ENCODE results near the gene TBC1D8B. TPM values are rescaled to one million over a fixed set of nuclear protein-coding genes. Genes with fewer than 3 reads are reported as not detected.

The TBC1D8B gene
- total RNA-seq, 2 experiments from 2014 or later: 1.4 to 6.1 TPM

DNA sequence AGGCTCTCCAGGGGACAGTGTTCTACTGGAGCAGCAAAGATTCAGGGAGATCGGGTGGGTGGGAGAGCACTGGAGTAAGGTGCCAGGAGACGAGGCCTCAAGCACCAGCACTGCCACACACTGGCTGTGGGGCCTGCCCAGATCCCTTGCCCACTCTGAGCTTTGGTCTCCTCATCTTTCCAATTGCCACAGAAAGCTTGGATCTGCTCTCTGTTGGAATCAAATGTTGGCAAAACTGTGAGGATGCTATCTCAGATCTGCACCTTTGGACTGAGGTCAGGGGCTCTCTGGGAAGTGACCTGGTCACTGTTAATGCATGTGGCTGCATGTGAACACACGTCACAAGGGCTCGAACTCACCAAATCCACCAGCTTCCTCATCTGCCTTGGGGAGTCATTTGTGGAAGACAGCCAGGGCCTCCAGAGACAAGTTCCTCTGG, 99.3 kb downstream of the TBC1D8B start:
- no peaks in the 10 kb centered on the region for H3K79me2 ChIP-seq (ENCODE audit: insufficient read depth, low read depth, low read length)
- DNase-seq (ENCODE audit: low spot score): no peak
- H3K9me3 ChIP-seq (ENCODE audit: low read length): no peaks in the 10 kb centered on the region
- no peak overlapping the region for H3K4me2 ChIP-seq (ENCODE audit: low read length)
- H4K20me1 ChIP-seq (ENCODE audit: insufficient read depth, low read length): no peaks in the 10 kb centered on the region
- H3K27ac ChIP-seq (ENCODE audit: low read depth, low read length, poor library complexity, severe bottlenecking): no peak overlapping the region
- no peaks in the 10 kb centered on the region for H3K4me1 ChIP-seq (ENCODE audit: insufficient read depth, low read length, poor library complexity, severe bottlenecking)
- H2AFZ ChIP-seq (ENCODE audit: low read length): no peak overlapping the region
- no TSS peak for BruUV-seq (replicated peaks)
- no peak for TF ChIP-seq EZH2phosphoT487 (IDR thresholded peaks at IDR 0.05; ENCODE audit: borderline replicate concordance, low read depth, low read length)
- TF ChIP-seq, protein P1, sequence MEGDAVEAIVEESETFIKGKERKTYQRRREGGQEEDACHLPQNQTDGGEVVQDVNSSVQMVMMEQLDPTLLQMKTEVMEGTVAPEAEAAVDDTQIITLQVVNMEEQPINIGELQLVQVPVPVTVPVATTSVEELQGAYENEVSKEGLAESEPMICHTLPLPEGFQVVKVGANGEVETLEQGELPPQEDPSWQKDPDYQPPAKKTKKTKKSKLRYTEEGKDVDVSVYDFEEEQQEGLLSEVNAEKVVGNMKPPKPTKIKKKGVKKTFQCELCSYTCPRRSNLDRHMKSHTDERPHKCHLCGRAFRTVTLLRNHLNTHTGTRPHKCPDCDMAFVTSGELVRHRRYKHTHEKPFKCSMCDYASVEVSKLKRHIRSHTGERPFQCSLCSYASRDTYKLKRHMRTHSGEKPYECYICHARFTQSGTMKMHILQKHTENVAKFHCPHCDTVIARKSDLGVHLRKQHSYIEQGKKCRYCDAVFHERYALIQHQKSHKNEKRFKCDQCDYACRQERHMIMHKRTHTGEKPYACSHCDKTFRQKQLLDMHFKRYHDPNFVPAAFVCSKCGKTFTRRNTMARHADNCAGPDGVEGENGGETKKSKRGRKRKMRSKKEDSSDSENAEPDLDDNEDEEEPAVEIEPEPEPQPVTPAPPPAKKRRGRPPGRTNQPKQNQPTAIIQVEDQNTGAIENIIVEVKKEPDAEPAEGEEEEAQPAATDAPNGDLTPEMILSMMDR (conservative IDR thresholded peaks at IDR 0.05; ENCODE audit: low read length): no peak
- H3K4me3 ChIP-seq (ENCODE audit: low read depth, low read length, poor library complexity, severe bottlenecking): no peak overlapping the region
- H3K9me2 ChIP-seq (ENCODE audit: insufficient read depth, low read length): no peaks in the 10 kb centered on the region
- ChIA-PET POLR2A (no interaction called here), CTCF (ENCODE audit: unreplicated experiment) (no interaction called here)
- no peaks in the 10 kb centered on the region for H3K36me3 ChIP-seq (ENCODE audit: insufficient read depth, low read length)
- intact Hi-C loops (cut with micrococcal nuclease; ENCODE audit: unreplicated experiment): no loop called here

DNA sequence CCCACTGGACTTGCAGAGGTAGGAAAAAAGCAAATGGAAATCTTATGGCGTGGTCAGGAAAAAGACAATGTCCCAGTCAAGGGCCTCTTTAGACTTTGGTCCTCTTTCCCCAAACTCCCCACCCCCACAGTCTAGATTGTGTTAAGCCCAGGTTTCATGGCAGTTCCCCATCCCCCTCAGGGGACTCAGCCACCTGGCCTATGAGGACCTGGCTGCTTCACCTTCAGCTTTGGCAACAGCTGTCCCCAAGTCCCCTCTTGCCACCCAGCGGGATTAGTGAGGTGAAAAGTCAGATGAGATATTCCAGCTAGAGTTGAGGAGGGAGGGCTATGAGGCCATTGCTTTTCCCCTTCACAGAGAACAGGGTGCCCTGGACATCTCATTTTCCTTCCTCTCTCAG, 100.2 kb downstream of the TBC1D8B start:
- no peak for DNase-seq (ENCODE audit: low spot score)
- Histone ChIP-seq H4K20me1 (ENCODE audit: insufficient read depth, low read length) (no peaks in the 10 kb centered on the region), H3K36me3 (ENCODE audit: insufficient read depth, low read length) (no peaks in the 10 kb centered on the region), H3K4me3 (ENCODE audit: low read depth, low read length, poor library complexity, severe bottlenecking) (no peak overlapping the region), H2AFZ (ENCODE audit: low read length) (no peak overlapping the region), H3K4me2 (ENCODE audit: low read length) (no peak overlapping the region), H3K9me2 (ENCODE audit: insufficient read depth, low read length) (no peaks in the 10 kb centered on the region), H3K9me3 (ENCODE audit: low read length) (no peaks in the 10 kb centered on the region), H3K4me1 (ENCODE audit: insufficient read depth, low read length, poor library complexity, severe bottlenecking) (no peaks in the 10 kb centered on the region), H3K79me2 (ENCODE audit: insufficient read depth, low read depth, low read length) (no peaks in the 10 kb centered on the region), H3K27ac (ENCODE audit: low read depth, low read length, poor library complexity, severe bottlenecking) (no peak overlapping the region)
- intact Hi-C loops (cut with micrococcal nuclease; ENCODE audit: unreplicated experiment): no loop called here
- ChIA-PET CTCF (ENCODE audit: unreplicated experiment) (no interaction called here), POLR2A (interaction anchor here (0.5 kb wide), 1 partner anchor 589 kb away, joined by 4 read pairs; no protein-coding TSS in a partner anchor)
- no TSS peak for BruUV-seq (replicated peaks)
- no peak for TF ChIP-seq EZH2phosphoT487 (IDR thresholded peaks at IDR 0.05; ENCODE audit: borderline replicate concordance, low read depth, low read length)
- TF ChIP-seq, protein P1 (conservative IDR thresholded peaks at IDR 0.05; ENCODE audit: low read length): no peak

DNA sequence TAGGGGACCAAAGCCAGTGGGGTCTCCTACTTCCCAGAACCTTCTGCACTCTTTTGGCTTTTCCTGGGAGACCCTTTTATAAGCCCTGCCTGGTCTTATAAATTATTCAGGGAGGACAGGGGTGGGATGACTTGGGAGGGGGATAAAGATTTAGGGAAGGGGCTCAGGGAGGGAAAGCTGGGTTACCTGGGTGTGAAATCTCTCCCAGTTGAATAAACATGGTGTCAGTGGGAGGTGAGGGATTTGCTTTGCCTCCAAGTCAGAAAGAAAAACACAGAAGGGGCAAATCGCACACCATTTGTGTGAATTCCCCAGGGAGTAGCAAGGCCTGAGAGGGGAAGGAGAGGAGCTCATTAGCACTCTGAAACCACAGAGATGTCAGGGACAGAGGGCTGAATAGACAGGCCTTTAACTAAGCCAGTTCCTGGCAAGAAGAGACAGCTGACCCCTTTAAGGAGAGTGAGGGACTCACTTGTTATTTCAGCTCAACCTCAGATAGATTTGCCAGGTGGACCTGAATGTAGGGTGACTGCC, 100.9 kb downstream of the TBC1D8B start, which contains the start of gene RIPPLY1:
TSS of gene RIPPLY1 (minus strand) at position 51 of the 534 bp plus-strand sequence. CDS start 54 bp downstream, outside the sequence.
- H3K9me2 ChIP-seq (ENCODE audit: insufficient read depth, low read length): no peaks in the 10 kb centered on the region
- H2AFZ ChIP-seq (ENCODE audit: low read length): no peak within 1 kb of the TSS
- no peak within 1 kb of the TSS for H3K4me3 ChIP-seq (ENCODE audit: low read depth, low read length, poor library complexity, severe bottlenecking)
- intact Hi-C loops (cut with micrococcal nuclease; ENCODE audit: unreplicated experiment): no loop called here
- TF ChIP-seq, protein P1 (conservative IDR thresholded peaks at IDR 0.05; ENCODE audit: low read length): no peak
- TF ChIP-seq EZH2phosphoT487 (IDR thresholded peaks at IDR 0.05; ENCODE audit: borderline replicate concordance, low read depth, low read length): no peak
- ChIA-PET CTCF (ENCODE audit: unreplicated experiment) (no interaction called here), POLR2A (interaction anchor here (1.2 kb wide), 1 partner anchor 20 kb away, joined by 3 read pairs; no protein-coding TSS in a partner anchor)
- H3K79me2 ChIP-seq (ENCODE audit: insufficient read depth, low read depth, low read length): no peaks in the 10 kb centered on the region
- H3K36me3 ChIP-seq (ENCODE audit: insufficient read depth, low read length): no peaks in the 10 kb centered on the region
- H3K4me2 ChIP-seq (ENCODE audit: low read length): no peak within 1 kb of the TSS
- no peaks in the 10 kb centered on the region for H3K4me1 ChIP-seq (ENCODE audit: insufficient read depth, low read length, poor library complexity, severe bottlenecking)
- no TSS peak for BruUV-seq (replicated peaks)
- no peaks in the 10 kb centered on the region for H3K9me3 ChIP-seq (ENCODE audit: low read length)
- H4K20me1 ChIP-seq (ENCODE audit: insufficient read depth, low read length): no peaks in the 10 kb centered on the region
- no peak for DNase-seq (ENCODE audit: low spot score)
- H3K27ac ChIP-seq (ENCODE audit: low read depth, low read length, poor library complexity, severe bottlenecking): no peak within 1 kb of the TSS

All from OCI-LY7 (cell line).